ENCODE results near the gene HDAC9. TPM values are rescaled to one million over a fixed set of nuclear protein-coding genes. Genes with fewer than 3 reads are reported as not detected.
"Not testable (repeated sequence)": the region's sequence is repeated elsewhere in the genome, so short reads cannot be mapped to it uniquely, and the experiment has no call there.

The HDAC9 gene
- total and polyA plus RNA-seq, 7 donors = 0.38 to 34.2 (median 16.8) TPM

GRCh38 chr7:19023477-19023876 lies 527.9 kb downstream of the HDAC9 start:
- Histone ChIP-seq H3K27me3 (ENCODE audit: insufficient read depth in 3 of 3, low read length in 2 of 3) (peaks cover 0 to 2% (median 0%) of the 10 kb centered on the region in 3 donors), H3K27ac (no peak overlapping the region), H3K4me3 (no peak overlapping the region), H3K36me3 (ENCODE audit: insufficient read depth in 1 of 2, low read depth in 1 of 2) (no peaks in the 10 kb centered on the region), H3K4me1 (no peaks in the 10 kb centered on the region), H3K9me3 (no peaks in the 10 kb centered on the region)
- intact Hi-C loops (cut with DNase I) = no loop called here
- DNase-seq = no peak
- 73 to 90% (median 86%) methylated on average over 3 of the region's 3 CpGs for WGBS, 3 donors
- no peak for TF ChIP-seq CTCF (IDR thresholded peaks at IDR 0.05)
- no peak for ATAC-seq

GRCh38 chr7:19024261-19024660 lies 528.7 kb downstream of the HDAC9 start:
- Histone ChIP-seq H3K27ac (no peak overlapping the region), H3K9me3 (no peaks in the 10 kb centered on the region), H3K36me3 (ENCODE audit: insufficient read depth in 1 of 2, low read depth in 1 of 2) (no peaks in the 10 kb centered on the region), H3K27me3 (ENCODE audit: insufficient read depth in 3 of 3, low read length in 2 of 3) (peaks cover 0 to 2% (median 0%) of the 10 kb centered on the region in 3 donors), H3K4me1 (no peaks in the 10 kb centered on the region), H3K4me3 (no peak overlapping the region)
- intact Hi-C loops (cut with DNase I) = no loop called here
- DNase-seq = no peak
- no peak for TF ChIP-seq CTCF (IDR thresholded peaks at IDR 0.05)
- 40 to 71% (median 61%) methylated on average over 4 of the region's 4 CpGs for WGBS, 3 donors
- no peak for ATAC-seq

GRCh38 chr7:19026888-19027287 lies 531.3 kb downstream of the HDAC9 start:
- DNase-seq = no peak
- ATAC-seq = no peak
- Histone ChIP-seq H3K27me3 (ENCODE audit: insufficient read depth in 3 of 3, low read length in 2 of 3) (peaks cover 0 to 2% (median 0%) of the 10 kb centered on the region in 3 donors), H3K4me3 (no peak overlapping the region), H3K27ac (no peak overlapping the region), H3K4me1 (no peaks in the 10 kb centered on the region), H3K36me3 (ENCODE audit: insufficient read depth in 1 of 2, low read depth in 1 of 2) (no peaks in the 10 kb centered on the region), H3K9me3 (no peaks in the 10 kb centered on the region)
- intact Hi-C loops (cut with DNase I) = no loop called here
- TF ChIP-seq CTCF (IDR thresholded peaks at IDR 0.05) = no peak
- WGBS, 3 donors = 51 to 67% (median 62%) methylated on average over 1 of the region's 1 CpG

- intact Hi-C loops (cut with DNase I) = no loop called here
- H3K9me3 ChIP-seq = no peaks in the 10 kb centered on the region
- H3K36me3 ChIP-seq (ENCODE audit: insufficient read depth in 1 of 2, low read depth in 1 of 2) = no peaks in the 10 kb centered on the region
- no peak overlapping the region for H3K27ac ChIP-seq
- no peak overlapping the region for H3K4me3 ChIP-seq
- TF ChIP-seq CTCF (IDR thresholded peaks at IDR 0.05) = no peak
- H3K27me3 ChIP-seq (ENCODE audit: insufficient read depth in 3 of 3, low read length in 2 of 3) = no peaks in the 10 kb centered on the region
- ATAC-seq (no peak), DNase-seq (no peak)
- no peaks in the 10 kb centered on the region for H3K4me1 ChIP-seq
- 56 to 59% (median 59%) methylated on average over 2 of the region's 2 CpGs for WGBS, 3 donors
Measured at GRCh38 chr7:19030281-19030680, 534.7 kb downstream of the HDAC9 start.

DNA sequence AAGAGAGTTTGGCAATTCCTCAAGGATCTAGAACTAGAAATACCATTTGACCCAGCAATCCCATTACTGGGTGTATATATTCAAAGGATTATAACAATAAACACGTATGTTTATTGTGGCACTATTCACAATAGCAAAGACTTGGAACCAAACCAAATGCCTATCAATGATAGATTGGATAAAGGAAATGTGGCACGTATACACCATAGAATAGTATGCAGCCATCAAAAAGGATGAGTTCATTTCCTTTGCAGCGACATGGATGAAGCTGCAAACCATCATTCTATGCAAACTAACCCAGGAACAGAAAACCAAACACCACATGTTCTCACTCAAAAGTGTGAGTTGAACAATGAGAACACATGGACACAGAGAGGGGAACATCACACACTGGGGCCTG lies 537.4 kb downstream of the HDAC9 start:
- H3K27me3 ChIP-seq (ENCODE audit: insufficient read depth in 3 of 3, low read length in 2 of 3); H3K27ac ChIP-seq; H3K4me3 ChIP-seq; DNase-seq; intact Hi-C loops (cut with DNase I); H3K4me1 ChIP-seq; H3K9me3 ChIP-seq; H3K36me3 ChIP-seq (ENCODE audit: insufficient read depth in 1 of 2, low read depth in 1 of 2); ATAC-seq: not testable (repeated sequence)
- 86 to 93% (median 92%) methylated on average over 3 of the region's 3 CpGs for WGBS, 3 donors
